ENCODE results near the gene RUNX2.

GRCh38 chr6:45278367-45278766, 49.8 kb upstream of the RUNX2 start:
- no peak for TF ChIP-seq CTCF (IDR thresholded peaks at IDR 0.05 in 4 of 5, conservative IDR thresholded peaks at IDR 0.05 in 1 of 5)
- no peak for TF ChIP-seq POLR2A (IDR thresholded peaks at IDR 0.05)

Data from gastrocnemius medialis (tissue), 4 donors.